Lung (tissue), 12 donors: ENCODE measurements around the gene OR10G3. TPM values are rescaled to one million over a fixed set of nuclear protein-coding genes. Genes with fewer than 3 reads are reported as not detected.
A peak's percentile ranks its signal among the peaks of the same experiment; 100 is the strongest.

Experiments
- ATAC-seq: fragments of 200-7000 bp; cut with Tn5 transposase; one replicate; pipeline ENCODE4 v1.9.1; 2020; ENCODE audit warnings: moderate number of reproducible peaks; ENCODE audit not compliant: insufficient read depth, low FRiP score
- DNase-seq, 3 donors: peaks; one replicate each; pipeline ENCODE4 v3.0.0-alpha.2; 2013 to 2017
- H3K27ac ChIP-seq, 2 donors: one replicate each; pipeline ENCODE4 v1.5.1; 2013; ENCODE audit warnings: mild to moderate bottlenecking in 2 of 2, moderate library complexity in 2 of 2, control low read depth in 1 of 2, inconsistent platforms in 1 of 2, low read depth in 1 of 2, low read length in 1 of 2
- H3K27me3 ChIP-seq, 3 donors: one replicate each; pipeline ENCODE4 v1.5.1; 2013; ENCODE audit warnings: low read length in 2 of 3; ENCODE audit not compliant: control insufficient read depth in 3 of 3, insufficient read depth in 3 of 3
- H3K36me3 ChIP-seq, 4 donors: one replicate each; pipeline ENCODE4 v1.5.1; 2013; ENCODE audit warnings: low read length in 4 of 4, mild to moderate bottlenecking in 1 of 4, moderate library complexity in 1 of 4; ENCODE audit not compliant: control insufficient read depth in 4 of 4, insufficient read depth in 4 of 4
- H3K4me1 ChIP-seq, 5 donors: one replicate each; pipeline ENCODE4 v1.5.1; 2013; ENCODE audit warnings: low read length in 5 of 5, mild to moderate bottlenecking in 2 of 5, moderate library complexity in 1 of 5; ENCODE audit not compliant: control insufficient read depth in 5 of 5, insufficient read depth in 5 of 5
- H3K4me3 ChIP-seq: one replicate; pipeline ENCODE4 v1.5.1; 2013; ENCODE audit warnings: mild to moderate bottlenecking, control low read depth, moderate library complexity
- H3K9ac ChIP-seq, 2 donors: one replicate each; pipeline ENCODE4 v1.5.1; 2013; ENCODE audit warnings: low read length in 2 of 2, control low read depth in 1 of 2; ENCODE audit not compliant: insufficient read depth in 1 of 2
- H3K9me3 ChIP-seq, 4 donors: one replicate each; pipeline ENCODE4 v1.5.1; 2013; ENCODE audit warnings: low read length in 3 of 4, mild to moderate bottlenecking in 1 of 4, moderate library complexity in 1 of 4; ENCODE audit not compliant: control insufficient read depth in 4 of 4, insufficient read depth in 3 of 4
- WGBS, 2 donors: extraction: QIAGEN DNeasy Blood & Tissue Kit; methylation state at CpG; one replicate each; pipeline ENCODE4 v1.1.7; 2013; 5-methylcytosine and 5-hydroxymethylcytosine counted together
- polyA plus RNA-seq, 2 donors: library from polyadenylated mRNA; stranded (reverse); fragments of 200-250 nt; gene quantifications; one replicate each; pipeline ENCODE4 v1.2.1, GENCODE V29; 2013
- total RNA-seq, 2 donors: library from RNA; depleted of rRNA in 1 of 2; stranded (reverse); fragments of >200 nt in 1 of 2; gene quantifications; one replicate each; pipeline ENCODE4 v1.2.1, GENCODE V29; 2014 to 2021
- TF ChIP-seq, protein P1 (sequence below): IDR thresholded peaks from 2 replicates; pipeline ENCODE4 v1.5.1; 2012; ENCODE audit warnings: mild to moderate bottlenecking; ENCODE audit errors: control extremely low read depth, extremely low read depth
- donor health status: control.
- donor health status: control.
- donor health status: Bipolar disorder and iron deficiency.
- donor health status: healthy.
- donor health status: DM: yes; HTN: yes; CAD: no.

OR10G3 gene
- total and polyA plus RNA-seq, 4 donors: not detected

GRCh38 chr14:21543521-21543960, 36.3 kb downstream of the OR10G3 start:
- no peaks in the 10 kb centered on the region for H3K36me3 ChIP-seq
- H3K27me3 ChIP-seq: peaks cover 0 to 2% (median 0%) of the 10 kb centered on the region in 3 donors
- ATAC-seq: no peak
- TF ChIP-seq, protein P1, sequence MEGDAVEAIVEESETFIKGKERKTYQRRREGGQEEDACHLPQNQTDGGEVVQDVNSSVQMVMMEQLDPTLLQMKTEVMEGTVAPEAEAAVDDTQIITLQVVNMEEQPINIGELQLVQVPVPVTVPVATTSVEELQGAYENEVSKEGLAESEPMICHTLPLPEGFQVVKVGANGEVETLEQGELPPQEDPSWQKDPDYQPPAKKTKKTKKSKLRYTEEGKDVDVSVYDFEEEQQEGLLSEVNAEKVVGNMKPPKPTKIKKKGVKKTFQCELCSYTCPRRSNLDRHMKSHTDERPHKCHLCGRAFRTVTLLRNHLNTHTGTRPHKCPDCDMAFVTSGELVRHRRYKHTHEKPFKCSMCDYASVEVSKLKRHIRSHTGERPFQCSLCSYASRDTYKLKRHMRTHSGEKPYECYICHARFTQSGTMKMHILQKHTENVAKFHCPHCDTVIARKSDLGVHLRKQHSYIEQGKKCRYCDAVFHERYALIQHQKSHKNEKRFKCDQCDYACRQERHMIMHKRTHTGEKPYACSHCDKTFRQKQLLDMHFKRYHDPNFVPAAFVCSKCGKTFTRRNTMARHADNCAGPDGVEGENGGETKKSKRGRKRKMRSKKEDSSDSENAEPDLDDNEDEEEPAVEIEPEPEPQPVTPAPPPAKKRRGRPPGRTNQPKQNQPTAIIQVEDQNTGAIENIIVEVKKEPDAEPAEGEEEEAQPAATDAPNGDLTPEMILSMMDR: no peak
- H3K4me1 ChIP-seq: peaks cover 0 to 13% (median 0%) of the 10 kb centered on the region in 5 donors
- peak; percentile 61 to 80 (median 66) for DNase-seq
- no peak overlapping the region for H3K4me3 ChIP-seq
- no peak overlapping the region for H3K9ac ChIP-seq
- no peak overlapping the region for H3K27ac ChIP-seq
- 39 to 57% methylated on average over 7 of the region's 7 CpGs for WGBS, 2 donors
- no peaks in the 10 kb centered on the region for H3K9me3 ChIP-seq

DNA sequence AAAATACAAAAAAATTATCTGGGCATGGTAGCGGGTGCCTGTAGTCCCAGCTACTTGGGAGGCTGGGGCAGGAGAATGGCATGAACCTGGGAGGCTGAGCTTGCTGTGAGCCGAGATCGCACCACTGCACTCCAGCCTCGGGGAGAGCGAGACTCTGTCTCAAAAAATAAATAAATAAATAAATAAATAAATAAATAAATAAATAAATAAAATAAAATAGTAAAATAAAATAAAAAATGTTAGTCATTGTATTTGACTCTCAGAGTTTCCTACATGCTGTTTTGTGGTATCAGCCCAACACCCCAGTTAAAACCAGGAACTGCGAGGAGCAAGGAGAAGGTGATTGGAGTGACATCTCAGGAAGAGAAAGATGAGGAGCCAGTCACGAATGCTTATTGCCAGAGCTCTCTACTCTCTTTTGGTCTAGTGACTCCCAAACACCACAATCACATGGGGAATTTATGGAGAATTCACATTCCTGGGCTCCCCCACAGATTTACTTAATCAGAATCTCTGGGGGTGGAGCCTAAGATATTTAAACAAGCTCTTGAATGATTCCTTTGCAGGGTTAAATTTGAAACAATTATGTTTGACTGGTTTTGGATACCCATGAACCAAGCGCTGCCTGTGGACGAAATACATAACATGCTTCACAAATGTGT, 38.3 kb downstream of the OR10G3 start:
- no peak overlapping the region for H3K4me3 ChIP-seq
- peaks cover 0 to 20% (median 3%) of the 10 kb centered on the region in 5 donors for H3K4me1 ChIP-seq
- TF ChIP-seq, protein P1: no peak
- ATAC-seq: no peak
- H3K27ac ChIP-seq: no peak overlapping the region
- H3K36me3 ChIP-seq: no peaks in the 10 kb centered on the region
- H3K9me3 ChIP-seq: no peaks in the 10 kb centered on the region
- peaks cover 0 to 7% (median 0%) of the 10 kb centered on the region in 3 donors for H3K27me3 ChIP-seq
- WGBS, 2 donors: 88% methylated on average over 9 of the region's 9 CpGs
- H3K9ac ChIP-seq: no peak overlapping the region
- DNase-seq: no peak

DNA sequence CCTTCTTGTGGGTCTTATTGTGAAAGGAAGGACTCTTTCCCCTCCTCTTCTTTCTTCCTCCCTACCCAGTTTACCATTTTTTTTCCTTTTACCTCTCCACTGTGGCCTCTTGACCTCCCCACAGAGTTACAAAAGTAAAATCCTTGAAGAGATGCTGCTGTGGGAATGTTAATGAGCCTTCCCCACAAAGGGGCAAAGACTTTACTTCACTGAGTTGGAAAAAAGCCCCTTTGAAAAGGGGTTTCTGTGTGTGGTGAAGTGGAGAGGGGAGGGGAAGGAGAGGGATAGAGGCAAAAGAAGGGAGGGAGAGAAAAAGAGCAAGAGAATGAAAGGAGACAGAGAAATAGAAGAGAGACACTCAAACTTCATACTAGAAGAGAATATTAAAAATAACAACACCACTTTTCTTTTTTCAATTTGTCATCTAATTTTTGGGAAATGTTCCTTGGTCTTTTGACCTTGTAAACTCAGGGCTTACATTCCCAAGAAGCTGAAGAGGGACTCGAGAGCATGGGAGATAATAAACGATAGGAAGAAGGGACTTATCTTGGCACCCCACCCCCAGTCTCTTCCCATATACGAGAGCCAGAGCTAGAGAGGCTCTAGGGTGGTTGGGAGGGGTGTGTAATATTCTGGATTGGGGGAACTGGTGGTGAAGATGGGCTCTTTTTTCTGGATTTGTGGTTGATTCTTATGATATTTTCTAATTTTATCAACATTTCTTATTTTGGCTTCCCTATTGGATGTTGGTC, 40.5 kb downstream of the OR10G3 start:
- 33 to 50% methylated on average over 3 of the region's 3 CpGs for WGBS, 2 donors
- H3K27ac ChIP-seq: no peak overlapping the region

More for the DNA sequence above, 40.5 kb downstream of the OR10G3 start:
- Histone ChIP-seq H3K27me3 (peaks cover 0 to 24% (median 9%) of the 10 kb centered on the region in 3 donors), H3K4me3 (no peak overlapping the region), H3K9ac (no peak overlapping the region), H3K4me1 (peaks cover 0 to 23% (median 5%) of the 10 kb centered on the region in 5 donors), H3K36me3 (no peaks in the 10 kb centered on the region), H3K9me3 (no peaks in the 10 kb centered on the region)
- ATAC-seq (no peak), DNase-seq (no peak)
- TF ChIP-seq, protein P1: no peak
